HG03139 (cell line): Measurements from ENCODE around the gene SEC22B.
"Not testable (repeated sequence)": the region's sequence is repeated elsewhere in the genome, so short reads cannot be mapped to it uniquely, and the experiment has no call there.

Experiments used
- ATAC-seq: cut with Tn5 transposase; IDR thresholded peaks from one replicate; pipeline ENCODE4 v1.9.1; 2021; ENCODE audit not compliant: unreplicated experiment

Gene SEC22B

GRCh38 chr1:120149420-120150059, 26.8 kb downstream of the SEC22B start:
- not testable (repeated sequence) for ATAC-seq

GRCh38 chr1:120145806-120146205, 30.5 kb downstream of the SEC22B start:
- not testable (repeated sequence) for ATAC-seq

- ATAC-seq = not testable (repeated sequence)
These were observed 31.7 kb downstream of the SEC22B start for GRCh38 chr1:120144626-120145025.

- not testable (repeated sequence) for ATAC-seq
These were observed 32.2 kb downstream of the SEC22B start for GRCh38 chr1:120144169-120144568.

GRCh38 chr1:120143334-120143733, 33.0 kb downstream of the SEC22B start:
- ATAC-seq = not testable (repeated sequence)

GRCh38 chr1:120142512-120143263, 33.6 kb downstream of the SEC22B start:
- peak; percentile 99 for ATAC-seq

GRCh38 chr1:120141865-120142264, 34.5 kb downstream of the SEC22B start:
- ATAC-seq = not testable (repeated sequence)

GRCh38 chr1:120140656-120141265, 35.6 kb downstream of the SEC22B start:
- ATAC-seq = not testable (repeated sequence)

- ATAC-seq = not testable (repeated sequence)
These were observed 40.2 kb downstream of the SEC22B start for GRCh38 chr1:120136086-120136485.

- ATAC-seq = not testable (repeated sequence)
These were observed 42.4 kb downstream of the SEC22B start for GRCh38 chr1:120133928-120134325.

GRCh38 chr1:120133228-120133927, 42.9 kb downstream of the SEC22B start:
- no peak for ATAC-seq

GRCh38 chr1:120132406-120132763, 43.9 kb downstream of the SEC22B start:
- ATAC-seq = not testable (repeated sequence)

GRCh38 chr1:120131611-120132405, 44.5 kb downstream of the SEC22B start:
- ATAC-seq = not testable (repeated sequence)

- ATAC-seq = not testable (repeated sequence)
These were observed 48.4 kb downstream of the SEC22B start for GRCh38 chr1:120127921-120128320.

GRCh38 chr1:120126216-120126615, 50.1 kb downstream of the SEC22B start:
- ATAC-seq = not testable (repeated sequence)

- ATAC-seq = not testable (repeated sequence)
These were observed 51.7 kb downstream of the SEC22B start for GRCh38 chr1:120124628-120125027.

GRCh38 chr1:120123813-120124510, 52.4 kb downstream of the SEC22B start:
- not testable (repeated sequence) for ATAC-seq

GRCh38 chr1:120122262-120122893, 53.9 kb downstream of the SEC22B start:
- ATAC-seq = peak; percentile 53

- ATAC-seq = not testable (repeated sequence)
These were observed 54.5 kb downstream of the SEC22B start for GRCh38 chr1:120121830-120122229.
